Measurements from ENCODE around the gene RAB27A. TPM values are rescaled to one million over a fixed set of nuclear protein-coding genes. Genes with fewer than 3 reads are reported as not detected.

RAB27A gene
- total RNA-seq = 1 to 10 TPM; 8.8 to 9.1 TPM
- 5.7 TPM for polyA plus RNA-seq (2013, experiment 1 of 2)
- polyA plus RNA-seq (2013, experiment 2 of 2) = 4.1 TPM
- long read RNA-seq, experiment 1 = 0 reads
- long read RNA-seq, experiment 2, transcript RAB27A-201 (7 exons, 3,446 nt) = major isoform, 5 of 10 reads
- long read RNA-seq, experiment 2, partial matches to known transcripts = 1 of 10 reads
- long read RNA-seq, experiment 2, other reads (novel, unspliced or antisense) = 4 of 10 reads
- long read RNA-seq, experiment 3, transcript RAB27A-201 (7 exons, 3,446 nt) = major isoform, 7 of 12 reads
- long read RNA-seq, experiment 3, partial matches to known transcripts = 1 of 12 reads
- long read RNA-seq, experiment 3, other reads (novel, unspliced or antisense) = 4 of 12 reads
- long read RNA-seq, experiment 4, transcript RAB27A-201 (7 exons, 3,446 nt) = major isoform, 7 of 17 reads
- long read RNA-seq, experiment 4, partial matches to known transcripts = 0 of 17 reads
- long read RNA-seq, experiment 4, other reads (novel, unspliced or antisense) = 8 of 17 reads

- Histone ChIP-seq H3K27ac (ENCODE audit: low read depth, low read length) (no peak within 1 kb of the TSS), H3K4me3 (ENCODE audit: low read length) (peak within 1 kb of the TSS; percentile 91), H3K4me1 (ENCODE audit: control insufficient read depth, insufficient read depth, low read length) (no peaks in the 10 kb centered on the region), H3K9me3 (ENCODE audit: control insufficient read depth, low read length) (no peaks in the 10 kb centered on the region), H3K36me3 (ENCODE audit: control insufficient read depth, insufficient read depth, low read length) (no peaks in the 10 kb centered on the region), H3K27me3 (ENCODE audit: control insufficient read depth, insufficient read depth, low read length, poor library complexity, severe bottlenecking) (no peaks in the 10 kb centered on the region), H3K9ac (ENCODE audit: extremely low read depth, low read length, poor library complexity, severe bottlenecking) (peak within 1 kb of the TSS; percentile 68)
- peak; percentile 90 for DNase-seq
- Mint-ChIP-seq H3K27ac (peak within 1 kb of the TSS; percentile 78), H3K4me3 (peak within 1 kb of the TSS; percentile 69), H3K9me3 (no peaks in the 10 kb centered on the region), H3K4me1 (peaks cover 8% of the 10 kb centered on the region), H3K27me3 (ENCODE audit: insufficient read depth) (no peaks in the 10 kb centered on the region), H3K36me3 (ENCODE audit: low read depth) (no peaks in the 10 kb centered on the region)
- TF ChIP-seq CTCF (conservative IDR thresholded peaks at IDR 0.05) = no peak
- WGBS, 2 experiments (ENCODE audit: insufficient coverage in 1 of 2, insufficient read length in 1 of 2) = 0% methylated on average over 7 to 69 of the region's 69 CpGs
Measured at GRCh38 chr15:55289746-55290527, at the start of gene RAB27A. Gene RAB27A, minus strand, starts transcription at chr15:55289813. Its CDS starts 54,879 bp downstream, at chr15:55234934.

- H3K27me3 Mint-ChIP-seq (ENCODE audit: insufficient read depth) = no peaks in the 10 kb centered on the region
- Histone ChIP-seq H3K4me1 (ENCODE audit: control insufficient read depth, insufficient read depth, low read length) (no peaks in the 10 kb centered on the region), H3K9ac (ENCODE audit: extremely low read depth, low read length, poor library complexity, severe bottlenecking) (no peak overlapping the region), H3K36me3 (ENCODE audit: control insufficient read depth, insufficient read depth, low read length) (no peaks in the 10 kb centered on the region), H3K9me3 (ENCODE audit: control insufficient read depth, low read length) (no peaks in the 10 kb centered on the region), H3K27ac (ENCODE audit: low read depth, low read length) (no peak overlapping the region), H3K4me3 (ENCODE audit: low read length) (no peak overlapping the region), H3K27me3 (ENCODE audit: control insufficient read depth, insufficient read depth, low read length, poor library complexity, severe bottlenecking) (no peaks in the 10 kb centered on the region)
- H3K4me3 Mint-ChIP-seq = no peak overlapping the region
- H3K36me3 Mint-ChIP-seq (ENCODE audit: low read depth) = peaks cover 9% of the 10 kb centered on the region
- 78% methylated on average over 1 of the region's 1 CpG; no CpG with 5 or more reads in 1 of the 2 experiments for WGBS, 2 experiments (ENCODE audit: insufficient coverage in 1 of 2, insufficient read length in 1 of 2)
- H3K27ac Mint-ChIP-seq = no peak overlapping the region
- DNase-seq = peak; percentile 64
- peaks cover 7% of the 10 kb centered on the region for H3K4me1 Mint-ChIP-seq
- no peak for TF ChIP-seq CTCF (conservative IDR thresholded peaks at IDR 0.05)
- no peaks in the 10 kb centered on the region for H3K9me3 Mint-ChIP-seq
Measured at GRCh38 chr15:55337160-55337559, 47.5 kb upstream of the RAB27A start.

GRCh38 chr15:55334997-55335396 lies 45.4 kb upstream of the RAB27A start:
- no peak overlapping the region for H3K4me3 Mint-ChIP-seq
- no peaks in the 10 kb centered on the region for H3K36me3 ChIP-seq (ENCODE audit: control insufficient read depth, insufficient read depth, low read length)

More at GRCh38 chr15:55334997-55335396, 45.4 kb upstream of the RAB27A start:
- Mint-ChIP-seq H3K36me3 (ENCODE audit: low read depth) (peaks cover 9% of the 10 kb centered on the region), H3K4me1 (peaks cover 7% of the 10 kb centered on the region), H3K9me3 (no peaks in the 10 kb centered on the region), H3K27ac (no peak overlapping the region), H3K27me3 (ENCODE audit: insufficient read depth) (no peaks in the 10 kb centered on the region)
- WGBS, 2 experiments (ENCODE audit: insufficient coverage in 1 of 2, insufficient read length in 1 of 2) = 90% methylated on average over 1 of the region's 1 CpG; no CpG with 5 or more reads in 1 of the 2 experiments
- H3K4me1 ChIP-seq (ENCODE audit: control insufficient read depth, insufficient read depth, low read length) = no peaks in the 10 kb centered on the region
- H3K27me3 ChIP-seq (ENCODE audit: control insufficient read depth, insufficient read depth, low read length, poor library complexity, severe bottlenecking) = no peaks in the 10 kb centered on the region
- no peak for DNase-seq
- no peak overlapping the region for H3K27ac ChIP-seq (ENCODE audit: low read depth, low read length)
- no peak overlapping the region for H3K9ac ChIP-seq (ENCODE audit: extremely low read depth, low read length, poor library complexity, severe bottlenecking)
- no peaks in the 10 kb centered on the region for H3K9me3 ChIP-seq (ENCODE audit: control insufficient read depth, low read length)
- no peak for TF ChIP-seq CTCF (conservative IDR thresholded peaks at IDR 0.05)
- no peak overlapping the region for H3K4me3 ChIP-seq (ENCODE audit: low read length)
